Upper lobe of right lung (tissue), 1 donor: ENCODE measurements around the gene ANKRD39. TPM values are rescaled to one million over a fixed set of nuclear protein-coding genes. Genes with fewer than 3 reads are reported as not detected.

ENCODE experiments used
- ATAC-seq: fragments of 200-7000 bp; cut with Tn5 transposase; one replicate; pipeline ENCODE4 v1.9.1; 2020; ENCODE audit warnings: mild to moderate bottlenecking, moderate library complexity
- DNase-seq: peaks from one replicate; pipeline ENCODE4 v3.0.0-alpha.2; 2020
- H3K27ac ChIP-seq: fragments of 200-600 bp; one replicate; pipeline ENCODE4 v1.8.0; 2022
- H3K27me3 ChIP-seq: fragments of 200-600 bp; one replicate; pipeline ENCODE4 v1.8.0; 2022; ENCODE audit warnings: mild to moderate bottlenecking
- H3K36me3 ChIP-seq: fragments of 200-600 bp; one replicate; pipeline ENCODE4 v1.8.0; 2022
- H3K4me1 ChIP-seq: fragments of 200-600 bp; one replicate; pipeline ENCODE4 v1.8.0; 2022
- H3K4me3 ChIP-seq: fragments of 200-600 bp; one replicate; pipeline ENCODE4 v1.8.0; 2022; ENCODE audit warnings: mild to moderate bottlenecking
- H3K9me3 ChIP-seq: fragments of 200-600 bp; one replicate; pipeline ENCODE4 v1.8.0; 2022
- intact Hi-C: fragments of 100-400 bp; cut with DNase I; formaldehyde crosslinking; loops from one replicate; pipeline ENCODE4 v1.11.0; 2022
- total RNA-seq: library from RNA; stranded (reverse); fragmentation: NEBNext Ultra II Directional; extraction: Animal tissue kit (Norgen Biotek cat#: 25700); gene quantifications from one replicate; pipeline ENCODE4 v1.2.1, GENCODE V29; 2021
- TF ChIP-seq, protein P1 (sequence below): fragments of 200-600 bp; IDR thresholded peaks from one replicate; pipeline ENCODE4 v1.8.0; 2022; ENCODE audit warnings: antibody characterized with exemption
- donor health status: DM: no; HTN: yes; CAD: no; lungs with severe emphysema.

ANKRD39 gene
- total RNA-seq, 1 donor from 2014 or later = 8.6 TPM

DNA sequence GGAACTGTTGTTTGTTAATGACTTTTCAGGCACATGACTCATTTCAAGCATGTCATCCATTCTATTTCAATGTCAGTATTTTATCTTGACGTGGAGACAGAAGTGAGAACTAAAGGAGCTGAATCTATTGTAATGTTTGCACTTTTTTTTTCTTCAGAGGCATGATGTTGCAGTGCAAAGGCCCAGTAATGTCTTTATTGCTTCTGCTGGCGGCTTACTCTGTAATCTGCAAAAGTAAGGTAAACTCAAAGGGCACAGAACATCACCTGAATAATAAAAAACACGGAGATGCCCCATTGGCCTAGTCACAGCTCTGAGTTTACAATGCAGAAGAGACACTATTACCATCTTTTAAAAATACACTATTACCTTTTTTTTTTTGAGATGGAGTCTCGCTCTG, 44.2 kb downstream of the ANKRD39 start:
- no peak overlapping the region for H3K27ac ChIP-seq
- no peak overlapping the region for H3K4me3 ChIP-seq
- TF ChIP-seq, protein P1, sequence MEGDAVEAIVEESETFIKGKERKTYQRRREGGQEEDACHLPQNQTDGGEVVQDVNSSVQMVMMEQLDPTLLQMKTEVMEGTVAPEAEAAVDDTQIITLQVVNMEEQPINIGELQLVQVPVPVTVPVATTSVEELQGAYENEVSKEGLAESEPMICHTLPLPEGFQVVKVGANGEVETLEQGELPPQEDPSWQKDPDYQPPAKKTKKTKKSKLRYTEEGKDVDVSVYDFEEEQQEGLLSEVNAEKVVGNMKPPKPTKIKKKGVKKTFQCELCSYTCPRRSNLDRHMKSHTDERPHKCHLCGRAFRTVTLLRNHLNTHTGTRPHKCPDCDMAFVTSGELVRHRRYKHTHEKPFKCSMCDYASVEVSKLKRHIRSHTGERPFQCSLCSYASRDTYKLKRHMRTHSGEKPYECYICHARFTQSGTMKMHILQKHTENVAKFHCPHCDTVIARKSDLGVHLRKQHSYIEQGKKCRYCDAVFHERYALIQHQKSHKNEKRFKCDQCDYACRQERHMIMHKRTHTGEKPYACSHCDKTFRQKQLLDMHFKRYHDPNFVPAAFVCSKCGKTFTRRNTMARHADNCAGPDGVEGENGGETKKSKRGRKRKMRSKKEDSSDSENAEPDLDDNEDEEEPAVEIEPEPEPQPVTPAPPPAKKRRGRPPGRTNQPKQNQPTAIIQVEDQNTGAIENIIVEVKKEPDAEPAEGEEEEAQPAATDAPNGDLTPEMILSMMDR = no peak
- ATAC-seq = no peak
- intact Hi-C loops = no loop called here
- H3K9me3 ChIP-seq = no peaks in the 10 kb centered on the region
- H3K36me3 ChIP-seq = peaks cover 9% of the 10 kb centered on the region
- H3K4me1 ChIP-seq = peaks cover 23% of the 10 kb centered on the region
- no peaks in the 10 kb centered on the region for H3K27me3 ChIP-seq
- DNase-seq = no peak

DNA sequence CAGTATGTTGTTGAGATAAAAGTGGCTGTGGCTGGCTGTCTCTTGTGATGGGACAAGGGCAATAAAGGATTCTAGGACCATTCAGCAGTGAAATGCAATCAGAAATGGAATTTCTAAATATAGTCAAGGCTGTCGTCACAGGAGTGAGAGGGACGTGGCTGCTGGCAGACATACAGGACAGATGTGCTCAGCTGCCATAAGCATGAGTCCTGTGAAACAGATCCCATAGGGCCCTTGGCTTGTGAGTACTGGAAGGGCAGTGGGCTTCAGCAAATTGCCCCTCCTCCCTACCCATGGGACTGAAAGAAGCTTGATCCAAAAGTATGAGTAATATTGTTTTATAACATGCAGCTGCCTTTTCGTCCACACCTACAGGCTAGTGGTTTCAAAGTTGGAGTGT, 45.9 kb downstream of the ANKRD39 start:
- H3K36me3 ChIP-seq = peaks cover 10% of the 10 kb centered on the region
- H3K4me1 ChIP-seq = peaks cover 9% of the 10 kb centered on the region
- TF ChIP-seq, protein P1 = no peak
- no peak overlapping the region for H3K4me3 ChIP-seq
- H3K27me3 ChIP-seq = no peaks in the 10 kb centered on the region
- intact Hi-C loops = no loop called here
- H3K9me3 ChIP-seq = no peaks in the 10 kb centered on the region
- DNase-seq = no peak
- ATAC-seq = no peak
- no peak overlapping the region for H3K27ac ChIP-seq

DNA sequence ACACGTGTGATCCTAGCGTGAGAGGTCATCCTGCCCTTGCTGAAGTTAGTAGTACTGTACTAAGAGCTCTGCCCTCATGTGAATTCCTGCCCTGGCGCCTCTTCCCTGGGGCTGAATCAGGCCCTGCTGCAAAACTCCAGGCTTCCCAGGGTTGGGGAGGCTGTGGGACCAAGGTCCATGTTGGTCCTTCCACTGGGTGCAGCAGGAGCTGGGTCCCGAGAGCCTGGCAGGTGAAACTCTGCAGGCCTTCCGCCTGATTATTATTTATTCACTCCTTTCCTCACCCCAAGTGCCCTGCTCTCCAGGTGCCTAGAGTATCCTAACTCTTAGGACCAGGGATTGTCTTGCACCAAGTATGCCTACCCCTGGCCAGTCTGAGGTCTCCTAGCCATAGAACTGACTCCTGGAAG, 47.0 kb downstream of the ANKRD39 start:
- peaks cover 10% of the 10 kb centered on the region for H3K36me3 ChIP-seq
- no peak overlapping the region for H3K27ac ChIP-seq
- H3K4me1 ChIP-seq = peaks cover 11% of the 10 kb centered on the region
- H3K27me3 ChIP-seq = no peaks in the 10 kb centered on the region
- intact Hi-C loops = no loop called here
- DNase-seq (no peak), ATAC-seq (no peak)
- TF ChIP-seq, protein P1 = no peak
- H3K9me3 ChIP-seq = no peaks in the 10 kb centered on the region
- H3K4me3 ChIP-seq = no peak overlapping the region

DNA sequence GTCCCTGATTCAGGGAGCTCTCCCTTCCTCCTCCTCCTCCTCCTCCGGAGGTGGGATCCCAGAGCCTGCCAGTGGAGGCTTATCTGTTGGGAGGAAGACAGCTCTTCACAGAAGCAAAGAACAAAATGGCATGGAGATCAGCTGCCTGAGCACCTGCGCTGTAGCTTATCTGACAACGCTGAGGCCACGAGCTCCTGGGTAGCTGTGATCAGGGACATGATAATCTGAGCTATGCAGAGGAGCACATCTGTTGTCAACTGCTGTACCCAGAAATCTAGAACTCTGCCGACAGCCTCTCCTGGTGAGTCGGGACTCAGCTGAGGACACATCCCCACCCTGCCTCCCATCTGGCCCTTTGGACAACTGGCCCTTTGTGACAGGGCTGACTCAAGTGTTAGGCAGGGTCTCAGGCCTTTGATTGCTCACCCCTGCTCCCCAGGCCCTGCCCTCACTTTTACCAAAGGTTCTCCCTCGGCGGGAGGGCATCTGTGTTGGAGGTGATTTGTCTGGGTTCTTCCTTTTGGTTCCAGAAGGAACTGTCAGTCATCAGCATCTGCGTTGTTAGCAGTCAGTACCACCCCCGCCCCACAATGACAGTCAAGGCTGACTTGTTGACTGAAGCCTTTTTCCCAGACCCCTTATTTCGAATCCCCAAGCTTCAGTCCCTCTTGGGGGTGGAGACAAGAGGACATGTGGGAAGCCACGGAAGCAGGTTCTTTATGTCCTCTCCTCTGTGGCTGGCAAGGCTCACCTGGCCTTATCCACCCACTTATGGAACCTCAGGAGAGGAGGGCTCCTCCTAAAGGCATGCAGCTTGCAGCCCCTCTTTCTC, 47.6 kb downstream of the ANKRD39 start:
- no peak overlapping the region for H3K27ac ChIP-seq
- peaks cover 10% of the 10 kb centered on the region for H3K36me3 ChIP-seq
- H3K4me3 ChIP-seq = no peak overlapping the region
- ATAC-seq (no peak), DNase-seq (no peak)
- no peaks in the 10 kb centered on the region for H3K9me3 ChIP-seq
- intact Hi-C loops = no loop called here
- peaks cover 8% of the 10 kb centered on the region for H3K4me1 ChIP-seq
- no peaks in the 10 kb centered on the region for H3K27me3 ChIP-seq
- TF ChIP-seq, protein P1 = no peak

DNA sequence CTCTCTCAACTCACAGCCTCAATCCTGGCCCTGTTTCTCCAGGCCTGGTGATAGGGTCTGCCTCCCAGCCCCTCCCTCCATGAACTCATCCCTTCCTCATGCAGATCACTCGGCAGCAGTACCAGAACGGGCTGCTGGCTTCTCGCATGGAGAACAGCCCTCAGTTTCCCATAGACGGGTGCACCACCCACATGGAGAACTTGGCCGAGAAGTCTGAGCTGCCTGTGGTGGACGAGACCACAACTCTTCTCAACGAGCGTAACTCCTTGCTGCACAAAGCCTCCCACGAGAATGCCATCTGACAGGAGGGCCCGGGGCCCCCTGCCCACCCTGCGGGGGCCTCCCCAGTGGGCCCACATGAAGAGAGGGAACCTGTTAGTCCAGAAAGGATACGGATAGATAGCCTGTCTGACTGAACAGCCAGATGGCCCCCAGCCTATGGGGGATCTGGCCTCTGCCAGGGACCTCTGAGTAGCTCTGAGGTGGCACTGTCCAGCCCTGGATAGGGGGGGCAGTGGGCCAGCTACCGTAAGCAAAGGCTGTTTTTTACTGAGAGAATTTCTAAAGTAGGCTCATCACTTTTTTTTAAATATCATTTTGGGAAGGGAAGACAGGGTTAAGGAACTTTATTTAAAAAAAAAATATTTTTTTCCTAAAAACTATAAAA, 48.5 kb downstream of the ANKRD39 start:
- Histone ChIP-seq H3K36me3 (peaks cover 10% of the 10 kb centered on the region), H3K27me3 (no peaks in the 10 kb centered on the region), H3K9me3 (no peaks in the 10 kb centered on the region), H3K4me1 (peaks cover 4% of the 10 kb centered on the region), H3K27ac (no peak overlapping the region), H3K4me3 (no peak overlapping the region)
- ATAC-seq = no peak
- TF ChIP-seq, protein P1 = no peak
- DNase-seq = no peak
- intact Hi-C loops = no loop called here
